22Rv1 (cell line): ENCODE measurements around the gene SLC27A1.

Experiments
- CTCF ChIP-seq: fragments of 450-650 bp; IDR thresholded peaks from 2 replicates; pipeline ENCODE4 v1.5.1; 2017; ENCODE audit warnings: mild to moderate bottlenecking
- ZFX ChIP-seq: fragments of 450-650 bp; IDR thresholded peaks from 2 replicates; pipeline ENCODE4 v1.6.1; 2017; ENCODE audit warnings: antibody characterized with exemption, borderline replicate concordance

GRCh38 chr19:17490411-17490810 lies 20.1 kb downstream of the SLC27A1 start:
- TF ChIP-seq CTCF (no peak), ZFX (no peak)
